8988T (cell line): Measurements from ENCODE around the gene EPN3.

Experiments used
- DNase-seq: peaks from one replicate; pipeline ENCODE4 v3.0.0; 2011

EPN3 gene

DNA sequence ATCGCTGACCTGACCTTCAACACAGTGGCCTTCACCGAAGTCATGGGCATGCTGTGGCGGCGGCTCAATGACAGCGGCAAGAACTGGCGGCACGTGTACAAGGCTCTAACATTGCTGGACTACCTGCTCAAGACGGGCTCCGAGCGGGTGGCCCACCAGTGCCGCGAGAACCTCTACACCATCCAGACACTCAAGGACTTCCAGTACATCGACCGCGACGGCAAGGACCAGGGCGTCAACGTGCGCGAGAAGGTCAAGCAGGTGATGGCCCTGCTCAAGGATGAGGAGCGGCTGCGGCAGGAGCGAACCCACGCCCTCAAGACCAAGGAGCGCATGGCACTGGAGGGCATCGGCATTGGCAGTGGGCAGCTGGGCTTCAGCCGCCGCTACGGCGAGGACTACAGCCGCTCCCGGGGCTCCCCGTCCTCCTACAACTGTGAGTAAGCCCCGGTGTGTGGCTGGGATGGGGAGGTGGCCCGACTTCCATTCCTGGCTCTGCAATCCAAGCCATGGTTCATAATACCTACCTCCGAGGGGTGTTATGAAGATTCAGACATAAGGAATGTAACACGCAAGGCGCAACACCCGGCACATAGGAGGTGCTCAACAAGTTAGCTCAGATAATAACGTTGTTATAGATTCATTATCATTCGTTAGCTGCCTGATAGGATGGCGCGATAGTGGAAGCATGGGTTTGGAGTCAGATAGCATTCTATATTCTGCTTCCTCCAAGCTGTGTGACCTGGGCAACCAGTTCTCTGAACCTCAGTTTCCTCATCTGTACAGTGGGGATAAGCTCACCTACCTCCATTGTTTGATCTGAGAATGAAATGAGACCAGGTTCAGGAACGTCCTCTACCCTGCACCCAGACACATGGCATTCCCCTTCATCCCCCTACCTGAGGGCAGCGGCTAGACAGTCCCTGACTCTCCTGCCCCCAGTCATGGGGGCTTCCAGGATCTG is 4.4 kb downstream of the EPN3 start:
- no peak for DNase-seq

DNA sequence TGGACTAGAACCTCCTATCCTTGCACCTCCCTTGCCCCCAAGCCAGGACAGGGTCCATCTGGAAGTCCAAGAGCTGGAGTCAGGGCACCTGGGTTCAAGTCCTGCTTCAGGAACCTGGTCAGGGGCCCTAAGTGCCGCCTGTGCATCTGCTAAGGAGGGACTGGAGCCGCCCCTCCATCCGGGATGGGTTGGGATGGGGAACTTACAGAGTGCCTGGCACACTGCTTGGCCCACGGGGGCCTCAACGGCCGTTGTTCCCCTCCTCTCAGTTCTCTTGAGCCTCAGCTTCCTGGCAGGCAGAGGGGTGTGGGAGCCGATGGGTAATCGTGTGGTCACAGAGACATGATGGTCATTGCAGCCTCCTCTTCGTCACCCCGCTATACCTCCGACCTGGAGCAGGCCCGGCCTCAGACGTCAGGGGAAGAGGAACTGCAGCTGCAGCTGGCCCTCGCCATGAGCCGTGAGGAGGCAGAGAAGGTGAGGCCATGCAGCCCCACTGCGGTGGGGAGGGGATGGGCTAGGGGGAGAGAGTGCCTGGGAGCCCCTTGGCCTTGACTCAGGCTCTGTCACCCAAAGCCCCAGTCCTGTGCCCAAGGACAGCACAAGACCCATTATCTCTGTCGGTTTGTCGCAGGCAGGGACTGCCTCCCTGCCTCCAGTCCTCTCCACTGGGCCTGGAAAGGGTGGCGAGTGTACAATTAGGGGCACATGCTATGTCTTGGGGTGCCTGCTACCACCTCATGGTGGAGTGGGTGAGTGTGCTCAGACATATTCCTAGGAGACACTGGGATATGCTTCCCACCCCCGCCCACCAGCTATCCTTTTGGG is 5.4 kb downstream of the EPN3 start:
- DNase-seq = no peak

DNA sequence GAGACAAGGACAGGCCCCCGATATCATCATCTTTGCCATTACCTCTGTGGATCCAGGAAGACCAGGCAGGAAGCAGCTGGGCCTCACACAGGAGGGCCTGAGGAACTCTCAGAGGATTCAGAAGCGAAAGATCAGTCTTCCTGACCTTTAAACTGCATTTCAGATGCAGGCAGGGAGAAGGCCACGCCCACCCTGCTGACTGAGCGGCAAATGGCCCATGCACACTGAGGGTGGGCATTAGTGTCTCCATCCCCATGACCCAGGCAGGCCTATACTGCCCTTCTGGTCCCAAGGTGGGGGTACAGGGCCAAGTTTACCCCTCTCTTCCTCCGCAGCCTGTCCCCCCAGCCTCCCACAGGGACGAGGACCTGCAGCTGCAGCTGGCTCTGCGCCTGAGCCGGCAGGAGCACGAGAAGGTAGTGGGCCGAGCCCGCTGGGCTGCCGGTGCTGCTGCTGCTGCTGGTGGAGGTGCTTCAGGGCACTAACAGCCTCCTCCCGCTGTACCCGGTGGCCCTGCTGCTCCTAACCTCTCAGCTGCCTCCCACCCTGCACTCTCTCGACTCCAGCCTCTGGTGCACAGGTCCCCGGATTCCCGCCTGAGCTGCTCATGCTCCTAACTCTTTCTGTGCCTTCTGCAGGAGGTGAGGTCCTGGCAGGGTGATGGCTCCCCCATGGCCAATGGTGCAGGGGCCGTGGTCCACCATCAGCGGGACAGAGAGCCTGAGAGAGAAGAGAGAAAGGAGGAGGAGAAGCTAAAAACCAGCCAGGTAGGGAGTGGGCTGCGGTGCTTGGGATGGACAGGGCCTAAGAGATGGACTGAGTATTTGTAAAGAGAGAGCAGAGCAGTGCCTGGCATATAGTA is 6.2 kb downstream of the EPN3 start:
- DNase-seq = no peak

- no peak for DNase-seq
Measured at GRCh38 chr17:50539762-50540559, 7.4 kb downstream of the EPN3 start.

- DNase-seq = no peak
Measured at GRCh38 chr17:50540560-50541401, 8.2 kb downstream of the EPN3 start.

DNA sequence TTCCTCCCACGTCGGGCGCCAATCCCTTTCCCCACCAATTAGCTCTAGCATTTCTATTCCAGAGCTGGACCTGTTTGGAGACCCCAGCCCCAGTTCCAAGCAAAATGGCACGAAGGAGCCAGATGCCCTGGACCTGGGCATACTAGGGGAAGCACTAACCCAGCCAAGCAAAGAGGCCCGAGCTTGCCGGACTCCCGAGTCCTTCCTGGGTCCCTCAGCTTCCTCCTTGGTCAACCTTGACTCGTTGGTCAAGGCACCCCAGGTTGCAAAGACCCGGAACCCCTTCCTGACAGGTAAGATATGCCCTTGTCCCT is 8.8 kb downstream of the EPN3 start:
- no peak for DNase-seq

GRCh38 chr17:50541716-50542688 is 9.5 kb downstream of the EPN3 start:
- peak; percentile 100 for DNase-seq

GRCh38 chr17:50542795-50543774 is 10.6 kb downstream of the EPN3 start:
- no peak for DNase-seq

GRCh38 chr17:50544516-50544915 is 12.0 kb downstream of the EPN3 start:
- no peak for DNase-seq

DNA sequence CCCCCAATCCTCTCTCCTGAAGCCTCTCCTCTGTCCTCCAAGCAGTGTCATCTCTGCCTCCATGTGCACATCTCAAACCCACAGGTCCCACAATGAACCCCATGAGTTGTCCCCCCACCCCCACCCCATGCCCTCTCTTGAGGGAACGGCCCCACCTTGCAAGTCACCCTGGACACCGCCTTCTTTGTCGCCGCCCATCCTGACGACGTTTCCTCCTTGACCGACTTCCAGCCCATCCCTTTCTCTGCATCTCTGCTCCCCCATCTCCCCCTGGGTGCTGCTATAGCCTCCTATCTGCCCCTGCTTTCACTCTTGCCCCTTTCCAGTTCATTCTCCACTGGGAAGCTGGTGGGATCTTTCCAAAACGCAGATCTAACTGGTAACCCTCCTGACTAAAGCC is 12.8 kb downstream of the EPN3 start:
- no peak for DNase-seq

DNA sequence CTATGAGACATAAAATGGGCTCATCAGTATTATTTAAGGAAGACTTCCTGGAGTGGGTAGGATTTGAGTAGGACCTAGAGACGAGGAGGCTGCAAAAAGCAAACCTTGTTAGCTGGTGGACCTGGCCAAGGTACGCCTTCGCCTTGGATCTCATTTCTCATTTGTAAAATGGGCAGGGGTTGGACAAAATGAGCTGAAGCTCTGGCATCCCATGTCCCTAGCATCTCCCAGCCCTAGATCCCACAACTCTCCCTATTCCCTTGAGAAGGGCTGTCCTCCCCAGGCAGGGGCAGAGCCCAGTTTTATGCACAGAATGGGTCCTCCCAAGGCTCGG is 14.1 kb downstream of the EPN3 start:
- no peak for DNase-seq

GRCh38 chr17:50547035-50547735 is 14.7 kb downstream of the EPN3 start, which contains the start of gene SPATA20:
TSS of gene SPATA20 (plus strand) at chr17:50547174. CDS start at chr17:50547209, 35 bp downstream.
- DNase-seq = peak; percentile 98

- no peak for DNase-seq
Measured at GRCh38 chr17:50547736-50548083, 15.2 kb downstream of the EPN3 start.

GRCh38 chr17:50548831-50549230 is 16.3 kb downstream of the EPN3 start:
- no peak for DNase-seq

GRCh38 chr17:50549256-50549941 is 16.9 kb downstream of the EPN3 start:
- no peak for DNase-seq

- no peak for DNase-seq
Measured at GRCh38 chr17:50549969-50550368, 17.4 kb downstream of the EPN3 start.

DNA sequence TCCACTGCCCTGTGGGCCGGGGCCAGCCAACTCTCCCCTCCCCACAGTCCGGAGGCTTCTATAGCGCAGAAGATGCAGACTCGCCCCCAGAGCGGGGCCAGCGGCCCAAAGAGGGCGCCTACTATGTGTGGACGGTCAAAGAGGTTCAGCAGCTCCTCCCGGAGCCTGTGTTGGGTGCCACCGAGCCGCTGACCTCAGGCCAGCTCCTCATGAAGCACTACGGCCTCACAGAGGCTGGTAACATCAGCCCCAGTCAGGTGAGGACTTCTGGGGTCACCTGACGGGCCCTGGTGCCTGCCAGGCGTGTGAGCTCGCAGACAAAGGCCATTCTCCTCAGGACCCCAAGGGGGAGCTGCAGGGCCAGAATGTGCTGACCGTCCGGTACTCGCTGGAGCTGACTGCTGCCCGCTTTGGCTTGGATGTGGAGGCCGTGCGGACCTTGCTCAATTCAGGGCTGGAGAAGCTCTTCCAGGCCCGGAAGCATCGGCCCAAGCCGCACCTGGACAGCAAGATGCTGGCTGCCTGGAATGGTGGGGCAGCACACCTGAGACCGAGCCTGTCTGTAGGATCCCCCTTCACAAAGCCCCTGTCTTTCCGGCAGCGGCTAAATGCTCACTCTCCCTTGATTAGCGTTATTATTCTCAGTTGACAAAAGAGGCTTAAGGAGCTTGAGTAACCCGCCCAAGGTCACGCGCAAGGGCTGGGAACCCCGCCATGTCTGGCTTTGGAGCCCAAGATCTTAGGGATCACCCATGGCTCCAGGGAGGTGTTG is 18.3 kb downstream of the EPN3 start:
- DNase-seq = peak; percentile 92
